SK-N-MC (cell line): ENCODE data around the gene ALOX5.
"Not testable (repeated sequence)": the region's sequence is repeated elsewhere in the genome, so short reads cannot be mapped to it uniquely, and the experiment has no call there.

Experiments
- DNase-seq: peaks from one replicate; pipeline ENCODE4 v3.0.0-alpha.2; 2011; ENCODE audit warnings: low read depth, low spot score
- H3K27ac ChIP-seq: fragments of 200-600 bp; sonication (generic); 2 replicates; pipeline ENCODE4 v1.5.1; 2016; ENCODE audit warnings: mixed run types
- H3K36me3 ChIP-seq: fragments of 200-600 bp; sonication (generic); 2 replicates; pipeline ENCODE4 v1.6.1; 2017; ENCODE audit warnings: antibody characterized with exemption, low read length, mixed read lengths; ENCODE audit not compliant: insufficient read depth
- H3K4me3 ChIP-seq: fragments of 200-600 bp; sonication (generic); 2 replicates; pipeline ENCODE4 v1.5.1; 2016
- H3K9ac ChIP-seq: fragments of 200-600 bp; sonication (generic); 2 replicates; pipeline ENCODE4 v1.8.0; 2017; ENCODE audit warnings: mixed run types, mixed read lengths; ENCODE audit not compliant: insufficient read length
- H3K9me3 ChIP-seq: fragments of 200-600 bp; sonication (generic); 2 replicates; pipeline ENCODE4 v1.6.1; 2017; ENCODE audit warnings: low read depth, mild to moderate bottlenecking, antibody characterized with exemption, low read length, moderate library complexity, mixed read lengths
- EZH2 ChIP-seq: fragments of 200-600 bp; sonication (generic); IDR thresholded peaks from one replicate; pipeline ENCODE4 v1.6.1; 2017; ENCODE audit warnings: antibody characterized with exemption
- FOXP2 ChIP-seq: optimal IDR thresholded peaks from 2 replicates; pipeline ENCODE3; 2011; ENCODE audit warnings: mild to moderate bottlenecking, moderate library complexity; ENCODE audit not compliant: insufficient read depth; ENCODE audit errors: extremely low read length, control extremely low read depth
- POLR2AphosphoS5 ChIP-seq: IDR thresholded peaks from 2 replicates; pipeline ENCODE4 v1.6.1; 2012; ENCODE audit warnings: mild to moderate bottlenecking, low read depth, low read length, borderline replicate concordance

Gene ALOX5

DNA sequence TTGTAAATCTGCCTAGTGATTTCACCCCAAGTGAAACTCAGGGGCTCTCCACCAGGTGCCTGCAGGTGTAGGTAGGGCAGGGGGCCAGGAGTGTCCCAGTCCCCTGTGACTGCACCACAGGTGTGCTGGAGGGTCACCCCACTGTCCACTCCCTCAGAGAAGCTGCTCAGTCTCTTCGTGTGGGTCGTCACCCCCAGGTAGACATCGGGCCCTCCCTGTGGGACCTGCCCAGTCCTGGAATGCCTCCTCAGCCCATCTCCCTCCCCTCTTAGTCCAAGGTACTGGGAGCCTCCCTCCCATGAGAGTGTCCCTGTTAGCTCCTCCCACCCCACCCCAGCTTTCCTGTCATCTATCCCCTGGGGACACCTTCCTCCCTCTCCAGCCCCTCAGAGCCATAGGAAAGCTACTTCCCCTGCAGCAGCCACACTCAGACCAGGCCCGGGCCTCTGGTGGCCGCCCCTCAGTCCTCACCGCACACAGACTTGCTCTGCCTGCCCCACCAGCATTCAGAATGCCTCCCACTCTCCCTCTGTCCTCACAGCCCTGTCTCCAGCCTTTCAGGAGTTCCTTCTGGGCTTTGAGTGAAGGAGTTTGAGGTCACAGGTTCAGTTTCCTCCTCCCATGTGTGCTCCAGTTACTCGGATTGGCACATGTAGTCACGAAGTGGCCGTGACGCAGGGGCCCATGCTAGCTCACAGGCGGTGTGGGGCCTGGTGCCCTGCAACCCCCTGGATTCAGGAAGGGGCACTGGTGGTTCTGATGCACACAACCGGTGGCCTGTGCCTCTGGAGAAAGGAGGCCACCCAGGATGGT lies 5.1 kb downstream of the ALOX5 start:
- no peaks in the 10 kb centered on the region for H3K9me3 ChIP-seq
- H3K4me3 ChIP-seq = no peak overlapping the region
- H3K9ac ChIP-seq = no peak overlapping the region
- TF ChIP-seq FOXP2 (no peak), POLR2AphosphoS5 (no peak), EZH2 (no peak)
- no peaks in the 10 kb centered on the region for H3K36me3 ChIP-seq
- H3K27ac ChIP-seq = no peak overlapping the region
- no peak for DNase-seq

DNA sequence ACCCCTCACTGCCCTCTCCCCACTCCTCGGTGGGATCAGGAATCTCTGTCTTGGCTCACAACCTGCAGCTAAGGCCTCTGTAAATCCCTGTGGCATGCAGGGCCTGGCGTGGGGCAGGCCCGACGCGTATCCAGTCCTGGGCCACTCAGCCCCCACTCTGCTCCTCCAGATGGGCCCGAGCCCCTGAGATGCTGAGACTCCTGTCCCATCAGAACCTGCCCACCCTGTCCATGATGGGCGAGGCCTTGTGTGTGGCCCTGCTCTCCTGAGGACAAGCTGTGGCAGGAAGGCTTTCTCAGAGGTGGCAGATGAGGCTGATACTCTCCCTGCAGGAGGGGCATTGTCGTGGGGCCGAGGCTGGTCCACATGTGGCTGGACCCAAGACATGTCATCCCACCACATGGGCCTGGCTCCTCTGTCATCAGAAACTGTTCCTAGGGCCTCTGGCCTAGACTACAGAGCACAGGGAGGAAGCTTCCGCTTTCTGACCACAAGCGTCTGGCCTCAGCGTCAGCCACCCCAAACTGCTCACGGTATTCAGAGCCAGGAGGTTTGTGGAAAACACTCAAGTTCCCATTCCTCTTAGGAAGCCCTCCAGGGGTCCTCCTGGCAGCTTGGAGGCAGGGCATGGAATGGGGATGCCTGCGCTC lies 6.0 kb downstream of the ALOX5 start:
- Histone ChIP-seq H3K27ac (no peak overlapping the region), H3K9ac (no peak overlapping the region), H3K4me3 (no peak overlapping the region), H3K36me3 (no peaks in the 10 kb centered on the region), H3K9me3 (no peaks in the 10 kb centered on the region)
- no peak for TF ChIP-seq POLR2AphosphoS5
- no peak for TF ChIP-seq FOXP2
- no peak for TF ChIP-seq EZH2
- no peak for DNase-seq

DNA sequence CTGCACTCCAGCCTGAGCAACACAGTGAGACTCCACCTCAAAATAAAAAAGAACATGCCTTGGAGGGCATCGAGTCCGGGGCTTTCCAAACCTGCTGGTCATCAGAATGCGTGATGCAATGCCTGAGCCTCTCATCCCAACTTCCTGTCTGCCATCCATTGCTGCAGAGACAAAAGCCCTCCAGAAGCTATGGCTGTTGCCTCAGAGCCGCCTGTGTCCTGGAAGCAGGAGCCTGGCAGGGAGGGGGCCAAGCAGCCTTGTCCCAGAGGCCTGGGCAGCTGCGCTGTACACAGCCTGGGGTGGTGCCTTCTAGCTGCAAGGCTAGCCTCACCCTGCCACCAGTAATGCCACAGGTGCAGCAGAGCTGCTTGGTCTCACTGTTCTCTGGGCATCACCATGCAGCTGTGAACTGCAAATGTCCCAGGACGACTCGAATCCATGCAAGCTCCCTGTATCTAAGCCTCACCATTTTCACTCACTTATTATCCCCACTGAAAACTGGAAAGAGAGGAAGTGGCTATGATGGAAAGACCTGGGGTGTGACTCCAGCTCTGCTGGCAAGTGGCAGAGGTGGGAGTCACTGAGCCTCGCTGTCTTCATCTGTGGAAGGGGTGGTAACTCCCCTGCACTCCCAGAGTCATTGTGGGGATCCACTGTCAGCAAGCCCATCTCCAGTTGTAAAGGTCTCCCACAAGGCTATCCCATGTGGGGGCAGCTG lies 7.0 kb downstream of the ALOX5 start:
- no peak overlapping the region for H3K27ac ChIP-seq
- TF ChIP-seq FOXP2 = no peak
- no peak for TF ChIP-seq EZH2
- TF ChIP-seq POLR2AphosphoS5 = no peak
- no peaks in the 10 kb centered on the region for H3K9me3 ChIP-seq
- no peak overlapping the region for H3K9ac ChIP-seq
- DNase-seq = no peak
- no peak overlapping the region for H3K4me3 ChIP-seq
- H3K36me3 ChIP-seq = no peaks in the 10 kb centered on the region

DNA sequence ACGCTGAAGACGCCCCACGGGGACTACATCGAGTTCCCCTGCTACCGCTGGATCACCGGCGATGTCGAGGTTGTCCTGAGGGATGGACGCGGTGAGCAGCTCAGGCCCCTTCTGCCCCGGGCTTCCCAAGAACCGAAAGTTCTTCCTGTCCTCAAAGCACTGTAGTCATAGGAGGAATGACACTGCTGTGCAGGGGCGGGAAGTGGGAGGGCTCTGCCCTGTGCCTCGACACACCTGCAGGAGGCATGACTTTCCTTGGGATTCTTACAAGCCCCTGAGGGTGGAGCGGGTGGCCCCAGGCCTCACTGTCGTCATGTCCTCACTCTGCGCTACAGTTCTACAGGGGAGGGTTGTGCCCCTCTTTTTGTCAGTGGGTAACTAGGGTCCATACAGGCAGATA lies 8.6 kb downstream of the ALOX5 start:
- H3K9ac ChIP-seq = no peak overlapping the region
- no peak overlapping the region for H3K27ac ChIP-seq
- no peak for DNase-seq
- H3K36me3 ChIP-seq = no peaks in the 10 kb centered on the region
- no peaks in the 10 kb centered on the region for H3K9me3 ChIP-seq
- no peak overlapping the region for H3K4me3 ChIP-seq
- TF ChIP-seq FOXP2 = no peak
- no peak for TF ChIP-seq EZH2
- no peak for TF ChIP-seq POLR2AphosphoS5

DNA sequence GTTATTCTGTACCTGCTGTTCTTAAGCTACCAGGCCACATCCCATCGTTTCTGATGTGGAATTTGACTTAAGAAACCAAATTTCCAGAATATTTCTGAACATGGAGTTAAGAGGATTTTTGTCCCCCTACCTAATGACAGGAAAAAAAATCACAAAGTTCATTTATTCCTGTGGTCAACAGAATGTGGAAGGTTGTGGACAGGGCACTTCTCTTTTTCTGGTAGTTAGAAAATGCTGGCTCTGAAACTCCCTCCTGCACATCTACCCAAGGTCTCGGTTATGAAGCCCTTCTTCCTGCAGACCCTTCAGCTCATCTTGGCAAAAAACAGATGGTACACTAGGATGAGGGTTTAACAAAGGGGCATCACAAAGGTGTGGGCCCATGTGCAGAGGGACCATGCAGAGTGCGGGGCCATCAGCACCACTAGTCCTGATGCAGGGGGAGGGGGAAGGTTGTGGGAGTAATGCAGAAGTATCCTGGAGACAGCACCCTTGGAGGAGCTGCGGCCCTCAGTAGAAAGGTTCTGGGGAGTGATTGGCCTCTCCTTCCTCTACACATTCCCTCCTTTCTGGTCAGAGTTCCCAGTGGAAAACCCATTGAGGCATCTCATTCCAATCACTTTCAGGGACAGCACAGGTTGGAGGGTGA lies 9.8 kb downstream of the ALOX5 start:
- no peak for DNase-seq
- Histone ChIP-seq H3K36me3 (no peaks in the 10 kb centered on the region), H3K4me3 (no peak overlapping the region), H3K9ac (no peak overlapping the region), H3K27ac (no peak overlapping the region), H3K9me3 (no peaks in the 10 kb centered on the region)
- no peak for TF ChIP-seq POLR2AphosphoS5
- no peak for TF ChIP-seq EZH2
- no peak for TF ChIP-seq FOXP2

GRCh38 chr10:45386657-45387056 lies 12.6 kb downstream of the ALOX5 start:
- TF ChIP-seq POLR2AphosphoS5 (no peak), EZH2 (no peak), FOXP2 (no peak)
- no peak overlapping the region for H3K4me3 ChIP-seq
- no peak overlapping the region for H3K9ac ChIP-seq
- no peak overlapping the region for H3K27ac ChIP-seq
- no peak for DNase-seq
- H3K36me3 ChIP-seq = no peaks in the 10 kb centered on the region
- H3K9me3 ChIP-seq = no peaks in the 10 kb centered on the region

DNA sequence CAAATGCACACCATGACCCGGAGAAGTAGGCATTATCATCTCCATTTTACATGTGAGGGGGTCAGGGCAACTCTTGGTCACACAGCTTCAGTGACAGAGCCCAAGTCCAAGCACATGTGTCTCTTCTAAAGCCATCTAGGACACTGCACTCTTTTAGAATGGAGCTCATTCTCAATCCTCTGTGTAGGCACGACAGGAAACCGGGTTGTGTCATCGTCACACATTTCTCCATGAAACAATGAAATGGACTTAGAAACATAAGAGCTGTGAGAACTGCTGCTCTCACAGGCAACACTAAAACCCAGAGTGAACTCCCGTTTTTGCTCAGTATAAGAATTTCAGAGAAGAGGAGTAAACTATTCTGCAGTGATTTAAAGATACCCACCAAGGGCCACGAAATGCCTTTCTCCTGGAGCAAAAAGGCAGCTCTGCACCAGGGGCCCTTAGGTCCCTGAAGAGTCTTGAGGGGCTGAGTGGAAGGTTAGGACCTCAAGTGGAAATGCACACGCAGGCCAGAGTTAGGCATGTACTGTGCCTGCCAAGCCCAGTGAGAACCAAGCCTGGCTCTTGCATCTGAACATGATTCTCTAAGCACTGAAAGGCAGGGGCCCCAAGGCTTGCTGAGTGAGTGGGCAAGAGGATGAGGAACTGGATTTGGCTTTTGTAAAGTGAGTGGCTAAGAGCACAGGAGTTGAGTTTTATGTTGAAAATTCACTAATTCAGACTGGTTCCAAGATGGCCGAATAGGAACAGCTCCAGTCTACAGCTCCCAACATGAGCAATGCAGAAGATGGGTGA lies 13.3 kb downstream of the ALOX5 start:
- Histone ChIP-seq H3K27ac (no peak overlapping the region), H3K4me3 (no peak overlapping the region), H3K9me3 (no peaks in the 10 kb centered on the region), H3K9ac (no peak overlapping the region), H3K36me3 (no peaks in the 10 kb centered on the region)
- no peak for DNase-seq
- TF ChIP-seq POLR2AphosphoS5 (no peak), EZH2 (no peak), FOXP2 (no peak)

- H3K9ac ChIP-seq, H3K9me3 ChIP-seq, DNase-seq, H3K36me3 ChIP-seq, H3K27ac ChIP-seq, H3K4me3 ChIP-seq: not testable (repeated sequence)
These were observed 15.7 kb downstream of the ALOX5 start for GRCh38 chr10:45389671-45390070.

DNA sequence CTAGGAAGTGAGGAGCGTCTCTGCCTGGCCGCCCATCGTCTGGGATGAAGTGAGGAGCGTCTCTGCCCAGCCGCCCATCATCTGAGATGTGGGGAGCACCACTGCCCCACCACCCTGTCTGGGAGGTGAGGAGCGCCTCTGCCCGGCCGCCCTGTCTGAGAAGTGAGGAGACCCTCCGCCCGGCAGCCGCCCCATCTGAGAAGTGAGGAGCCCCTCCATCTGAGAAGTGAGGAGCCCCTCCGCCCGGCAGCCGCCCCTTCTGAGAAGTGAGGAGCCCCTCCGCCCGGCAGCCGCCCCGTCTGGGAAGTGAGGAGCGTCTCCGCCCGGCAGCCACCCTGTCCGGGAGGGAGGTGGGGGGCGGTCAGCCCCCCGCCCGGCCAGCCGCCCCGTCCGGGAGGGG lies 17.6 kb downstream of the ALOX5 start:
- not testable (repeated sequence) for H3K9me3 ChIP-seq, H3K36me3 ChIP-seq, H3K9ac ChIP-seq, H3K4me3 ChIP-seq, H3K27ac ChIP-seq, DNase-seq
